ENCODE results near the gene FAM50B. TPM values are rescaled to one million over a fixed set of nuclear protein-coding genes. Genes with fewer than 3 reads are reported as not detected.

Gene FAM50B
- total RNA-seq, 1 experiment from 2014 or later: 3.3 TPM

DNA sequence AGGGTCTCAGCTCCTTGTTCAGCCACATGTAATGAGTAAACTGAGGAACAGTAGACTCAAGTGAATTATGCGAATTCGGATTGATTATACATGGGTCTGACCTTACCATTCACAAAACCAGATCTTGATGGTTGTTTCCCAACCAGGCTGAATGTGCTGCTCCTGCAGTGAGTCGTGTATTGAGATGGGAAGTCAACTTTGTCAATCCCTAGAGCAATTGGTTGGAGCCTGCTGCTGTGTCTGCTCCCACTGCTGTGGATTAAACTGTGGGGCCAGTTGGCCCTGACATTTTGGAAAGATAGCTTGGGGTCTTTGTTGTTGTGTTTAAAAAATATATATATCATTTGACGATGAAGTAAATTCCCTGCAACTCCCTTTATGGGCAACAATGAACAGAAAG is 23.9 kb downstream of the FAM50B start:
- DNase-seq: no peak

More for the DNA sequence above, 23.9 kb downstream of the FAM50B start:
- Histone ChIP-seq H3T11ph (ENCODE audit: low read length) (no peak overlapping the region), H4K91ac (ENCODE audit: insufficient read length, low read depth, low read length) (no peak overlapping the region), H2BK15ac (ENCODE audit: low read depth, low read length) (no peak overlapping the region), H2AFZ (ENCODE audit: low read length) (no peak overlapping the region), H3K4me2 (ENCODE audit: insufficient read depth, insufficient read length, low read length) (no peak overlapping the region), H2BK12ac (ENCODE audit: insufficient read length, low read depth, low read length) (no peak overlapping the region), H3K4me1 (ENCODE audit: insufficient read depth, low read length) (peaks cover 3% of the 10 kb centered on the region; the same call in 1 of the 2 replicates), H3K27me3 (ENCODE audit: insufficient read depth, low read length) (no peaks in the 10 kb centered on the region), H2BK20ac (ENCODE audit: low read depth, low read length, poor library complexity, severe bottlenecking) (no peak overlapping the region), H3K23me2 (ENCODE audit: insufficient read length, low read depth, low read length, poor library complexity, severe bottlenecking) (no peaks in the 10 kb centered on the region), H3K23ac (ENCODE audit: insufficient read length, low read depth, low read length) (no peak overlapping the region), H4K5ac (ENCODE audit: insufficient read length, low read depth, low read length) (no peak overlapping the region), H3K79me2 (ENCODE audit: insufficient read depth, low read length) (no peaks in the 10 kb centered on the region), H3K56ac (ENCODE audit: insufficient read length, low read depth, low read length) (no peak overlapping the region), H3K79me1 (ENCODE audit: insufficient read depth, low read depth, low read length, poor library complexity, severe bottlenecking) (no peaks in the 10 kb centered on the region), H4K20me1 (ENCODE audit: control insufficient read depth, insufficient read depth, insufficient read length) (no peaks in the 10 kb centered on the region), H2BK5ac (ENCODE audit: insufficient read length, low read length) (no peak overlapping the region), H3K27ac (ENCODE audit: insufficient read length, low read depth, low read length) (no peak overlapping the region), H2AK5ac (ENCODE audit: insufficient read length, low read length) (no peak overlapping the region), H4K8ac (replicated peaks; ENCODE audit: insufficient read length, low read depth, low read length) (no peak overlapping the region), H2BK120ac (ENCODE audit: low read depth, low read length, poor library complexity, severe bottlenecking) (no peak overlapping the region), H3K14ac (ENCODE audit: insufficient read depth, low read length) (no peak overlapping the region), H3K4ac (ENCODE audit: low read depth, low read length) (no peak overlapping the region), H3K9me3 (ENCODE audit: control insufficient read depth, low read depth, low read length) (no peaks in the 10 kb centered on the region), H3K18ac (ENCODE audit: insufficient read length, low read depth, low read length) (no peak overlapping the region), H3K9ac (ENCODE audit: extremely low read depth, insufficient read length, low read length) (no peak overlapping the region)
- H3K4me1 Mint-ChIP-seq: peaks cover 2 to 6% of the 10 kb centered on the region in 2 experiments; a peak in 3 of 4 replicates
- no peaks in the 10 kb centered on the region for H3K36me3 Mint-ChIP-seq (ENCODE audit: insufficient read depth in 1 of 3, low read depth in 3 of 3)
- H3K27me3 Mint-ChIP-seq (ENCODE audit: low read depth): peaks cover 2% of the 10 kb centered on the region; the same call in 1 of the 2 replicates
- TF ChIP-seq, protein P1, sequence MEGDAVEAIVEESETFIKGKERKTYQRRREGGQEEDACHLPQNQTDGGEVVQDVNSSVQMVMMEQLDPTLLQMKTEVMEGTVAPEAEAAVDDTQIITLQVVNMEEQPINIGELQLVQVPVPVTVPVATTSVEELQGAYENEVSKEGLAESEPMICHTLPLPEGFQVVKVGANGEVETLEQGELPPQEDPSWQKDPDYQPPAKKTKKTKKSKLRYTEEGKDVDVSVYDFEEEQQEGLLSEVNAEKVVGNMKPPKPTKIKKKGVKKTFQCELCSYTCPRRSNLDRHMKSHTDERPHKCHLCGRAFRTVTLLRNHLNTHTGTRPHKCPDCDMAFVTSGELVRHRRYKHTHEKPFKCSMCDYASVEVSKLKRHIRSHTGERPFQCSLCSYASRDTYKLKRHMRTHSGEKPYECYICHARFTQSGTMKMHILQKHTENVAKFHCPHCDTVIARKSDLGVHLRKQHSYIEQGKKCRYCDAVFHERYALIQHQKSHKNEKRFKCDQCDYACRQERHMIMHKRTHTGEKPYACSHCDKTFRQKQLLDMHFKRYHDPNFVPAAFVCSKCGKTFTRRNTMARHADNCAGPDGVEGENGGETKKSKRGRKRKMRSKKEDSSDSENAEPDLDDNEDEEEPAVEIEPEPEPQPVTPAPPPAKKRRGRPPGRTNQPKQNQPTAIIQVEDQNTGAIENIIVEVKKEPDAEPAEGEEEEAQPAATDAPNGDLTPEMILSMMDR (conservative IDR thresholded peaks at IDR 0.05): no peak
- H3K4me3 Mint-ChIP-seq: no peak overlapping the region
- no CpG with 5 or more reads among the region's 4 CpGs for WGBS (ENCODE audit: extremely low coverage, insufficient read length, low lambda C conversion rate)
- no peaks in the 10 kb centered on the region for H3K9me3 Mint-ChIP-seq
- no peak overlapping the region for H3K27ac Mint-ChIP-seq
